ENCODE data around the gene FBXO30.

DNA sequence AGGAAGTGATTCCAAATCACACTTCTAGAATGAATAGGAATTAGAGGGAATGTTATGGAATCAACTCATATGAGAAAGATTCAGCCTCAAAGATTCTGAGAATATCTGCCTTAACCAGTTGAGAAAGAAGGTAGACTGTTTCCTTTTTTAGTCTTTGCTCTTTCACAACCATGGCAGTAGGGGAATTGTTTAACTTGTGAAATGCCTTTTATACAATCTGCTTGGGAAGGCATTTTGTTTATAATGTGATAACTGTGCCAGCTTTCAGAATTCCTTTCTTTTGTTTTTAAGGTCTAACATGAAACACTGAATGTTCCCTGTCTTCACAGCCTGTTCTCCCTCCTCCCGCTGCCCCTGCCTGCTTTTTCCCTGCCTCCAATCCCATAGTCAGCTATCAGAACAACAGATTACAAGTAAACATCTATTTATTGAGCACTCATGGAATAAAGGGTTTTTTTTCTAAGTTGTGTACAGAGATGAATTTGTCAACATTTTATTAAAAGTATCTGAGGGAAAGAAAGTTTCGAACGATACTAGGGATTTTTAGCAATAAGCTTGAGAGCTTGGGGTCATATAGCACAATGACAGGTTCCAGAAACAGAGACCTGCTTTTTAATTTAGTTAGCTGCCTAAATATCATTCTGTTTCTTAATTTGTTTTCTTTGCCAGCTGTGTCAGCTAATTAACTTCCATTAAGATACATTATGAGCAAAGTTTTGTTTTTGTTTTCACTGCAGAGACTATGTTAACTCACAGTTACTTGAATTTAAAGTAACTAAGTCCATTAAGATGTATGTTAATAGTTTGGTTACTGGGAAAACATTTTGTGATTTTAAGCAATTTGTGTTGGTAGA is 28.3 kb upstream of the FBXO30 start:
- TF ChIP-seq, protein P1, sequence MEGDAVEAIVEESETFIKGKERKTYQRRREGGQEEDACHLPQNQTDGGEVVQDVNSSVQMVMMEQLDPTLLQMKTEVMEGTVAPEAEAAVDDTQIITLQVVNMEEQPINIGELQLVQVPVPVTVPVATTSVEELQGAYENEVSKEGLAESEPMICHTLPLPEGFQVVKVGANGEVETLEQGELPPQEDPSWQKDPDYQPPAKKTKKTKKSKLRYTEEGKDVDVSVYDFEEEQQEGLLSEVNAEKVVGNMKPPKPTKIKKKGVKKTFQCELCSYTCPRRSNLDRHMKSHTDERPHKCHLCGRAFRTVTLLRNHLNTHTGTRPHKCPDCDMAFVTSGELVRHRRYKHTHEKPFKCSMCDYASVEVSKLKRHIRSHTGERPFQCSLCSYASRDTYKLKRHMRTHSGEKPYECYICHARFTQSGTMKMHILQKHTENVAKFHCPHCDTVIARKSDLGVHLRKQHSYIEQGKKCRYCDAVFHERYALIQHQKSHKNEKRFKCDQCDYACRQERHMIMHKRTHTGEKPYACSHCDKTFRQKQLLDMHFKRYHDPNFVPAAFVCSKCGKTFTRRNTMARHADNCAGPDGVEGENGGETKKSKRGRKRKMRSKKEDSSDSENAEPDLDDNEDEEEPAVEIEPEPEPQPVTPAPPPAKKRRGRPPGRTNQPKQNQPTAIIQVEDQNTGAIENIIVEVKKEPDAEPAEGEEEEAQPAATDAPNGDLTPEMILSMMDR (IDR thresholded peaks at IDR 0.05) = no peak
- no peak for TF ChIP-seq POLR2A (IDR thresholded peaks at IDR 0.05)

All from Peyer's patch (tissue), 4 donors.